Lower lobe of right lung (tissue), 2 donors: ENCODE data around the gene KNTC1. TPM values are rescaled to one million over a fixed set of nuclear protein-coding genes. Genes with fewer than 3 reads are reported as not detected.

Source experiments
- ATAC-seq, 2 donors: fragments of 200-7000 bp; cut with Tn5 transposase; one replicate each; pipeline ENCODE4 v1.9.1; 2020 to 2022; ENCODE audit warnings: mild to moderate bottlenecking in 2 of 2, moderate library complexity in 2 of 2
- DNase-seq: peaks from one replicate; pipeline ENCODE4 v3.0.0-alpha.2; 2020
- H3K27ac ChIP-seq: fragments of 200-600 bp; one replicate; pipeline ENCODE4 v1.8.0; 2022
- H3K27me3 ChIP-seq: fragments of 200-600 bp; one replicate; pipeline ENCODE4 v1.8.0; 2022; ENCODE audit warnings: low read depth
- H3K36me3 ChIP-seq: fragments of 200-600 bp; one replicate; pipeline ENCODE4 v1.8.0; 2022; ENCODE audit warnings: mild to moderate bottlenecking
- H3K4me1 ChIP-seq: fragments of 200-600 bp; one replicate; pipeline ENCODE4 v1.8.0; 2022
- H3K4me3 ChIP-seq: fragments of 200-600 bp; one replicate; pipeline ENCODE4 v1.8.0; 2022; ENCODE audit warnings: mild to moderate bottlenecking
- H3K9me3 ChIP-seq: fragments of 200-600 bp; one replicate; pipeline ENCODE4 v1.8.0; 2022
- CTCF ChIP-seq: fragments of 200-600 bp; IDR thresholded peaks from one replicate; pipeline ENCODE4 v1.8.0; 2022; ENCODE audit warnings: antibody characterized with exemption, mild to moderate bottlenecking
- intact Hi-C: fragments of 100-400 bp; cut with DNase I; formaldehyde crosslinking; loops from one replicate; pipeline ENCODE4 v1.11.0; 2022
- total RNA-seq: library from RNA; stranded (reverse); fragmentation: NEBNext Ultra II Directional; extraction: Animal tissue kit (Norgen Biotek cat#: 25700); gene quantifications from one replicate; pipeline ENCODE4 v1.2.1, GENCODE V29; 2021
- donor health status: DM: no; HTN: yes; CAD: no; lungs with severe emphysema.

The KNTC1 gene
- total RNA-seq, 1 donor from 2014 or later, result 8.7 TPM

GRCh38 chr12:122528992-122529391, 1.9 kb downstream of the KNTC1 start:
- no peak overlapping the region for H3K4me3 ChIP-seq
- H3K27ac ChIP-seq, result no peak overlapping the region
- no peak for TF ChIP-seq CTCF
- ATAC-seq (no peak), DNase-seq (no peak)
- intact Hi-C loops, result no loop called here
- H3K36me3 ChIP-seq, result peaks cover 9% of the 10 kb centered on the region
- H3K4me1 ChIP-seq, result peaks cover 22% of the 10 kb centered on the region
- no peaks in the 10 kb centered on the region for H3K9me3 ChIP-seq
- H3K27me3 ChIP-seq, result no peaks in the 10 kb centered on the region

- ATAC-seq, result no peak
Observed at GRCh38 chr12:122533856-122534255, 6.8 kb downstream of the KNTC1 start.

DNA sequence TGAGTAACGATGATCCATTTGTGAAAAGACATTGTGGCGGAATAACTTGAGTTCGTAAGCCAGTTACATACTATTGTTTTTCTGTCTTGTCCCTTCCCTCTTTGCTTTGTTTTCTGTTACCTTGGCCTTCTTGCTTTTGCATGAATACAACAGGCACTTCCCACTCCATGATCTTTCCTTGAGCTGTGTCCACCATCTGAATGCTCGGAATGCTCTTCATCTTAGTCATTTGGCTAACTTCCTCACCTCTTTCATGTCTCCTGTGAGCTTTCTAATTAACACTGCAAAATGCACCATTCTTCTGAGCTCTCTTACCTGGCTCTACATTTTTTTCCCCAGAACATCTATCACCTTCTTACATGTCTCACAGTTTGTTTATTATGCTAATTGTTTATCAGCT, 10.0 kb downstream of the KNTC1 start:
- TF ChIP-seq CTCF, result no peak
- no peak overlapping the region for H3K27ac ChIP-seq

More at GRCh38 chr12:122533856-122534255, 6.8 kb downstream of the KNTC1 start:
- no peak for TF ChIP-seq CTCF
- intact Hi-C loops, result no loop called here
- no peak for DNase-seq
- no peaks in the 10 kb centered on the region for H3K27me3 ChIP-seq
- no peaks in the 10 kb centered on the region for H3K9me3 ChIP-seq
- peaks cover 6% of the 10 kb centered on the region for H3K36me3 ChIP-seq
- no peaks in the 10 kb centered on the region for H3K4me1 ChIP-seq
- H3K4me3 ChIP-seq, result no peak overlapping the region
- no peak overlapping the region for H3K27ac ChIP-seq

DNA sequence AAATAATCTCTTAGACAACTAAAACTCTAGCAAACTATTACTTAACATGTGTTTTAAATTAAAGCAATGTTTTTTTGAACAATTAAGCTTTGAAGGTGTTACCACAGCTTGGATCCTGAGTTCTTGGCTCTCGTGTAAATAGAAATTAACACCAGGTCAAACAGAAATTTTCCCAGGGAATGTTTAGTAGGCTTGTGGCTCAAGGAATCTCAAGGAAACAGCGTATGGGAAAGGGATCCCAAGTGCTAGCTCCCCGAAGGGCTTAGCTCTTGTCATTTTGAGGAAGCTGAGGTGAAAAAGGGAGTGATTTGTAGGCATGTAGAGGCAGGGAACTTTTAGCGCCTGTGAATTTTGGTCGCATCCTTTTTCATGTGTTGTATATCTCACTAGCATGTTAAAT, 11.4 kb downstream of the KNTC1 start:
- ATAC-seq (no peak), DNase-seq (no peak)
- Histone ChIP-seq H3K27me3 (no peaks in the 10 kb centered on the region), H3K4me1 (no peaks in the 10 kb centered on the region), H3K27ac (no peak overlapping the region), H3K9me3 (no peaks in the 10 kb centered on the region), H3K4me3 (no peak overlapping the region), H3K36me3 (peaks cover 21% of the 10 kb centered on the region)
- intact Hi-C loops, result no loop called here
- TF ChIP-seq CTCF, result no peak

More for the DNA sequence above, 10.0 kb downstream of the KNTC1 start:
- Histone ChIP-seq H3K4me1 (no peaks in the 10 kb centered on the region), H3K4me3 (no peak overlapping the region), H3K27me3 (no peaks in the 10 kb centered on the region), H3K36me3 (peaks cover 16% of the 10 kb centered on the region), H3K9me3 (no peaks in the 10 kb centered on the region)
- intact Hi-C loops, result no loop called here
- ATAC-seq (no peak), DNase-seq (no peak)

GRCh38 chr12:122544537-122544936, 17.5 kb downstream of the KNTC1 start:
- TF ChIP-seq CTCF, result no peak
- intact Hi-C loops, result no loop called here
- Histone ChIP-seq H3K4me1 (no peaks in the 10 kb centered on the region), H3K36me3 (peaks cover 43% of the 10 kb centered on the region), H3K27me3 (no peaks in the 10 kb centered on the region), H3K27ac (no peak overlapping the region), H3K9me3 (no peaks in the 10 kb centered on the region), H3K4me3 (no peak overlapping the region)
- ATAC-seq (no peak), DNase-seq (no peak)

- intact Hi-C loops, result no loop called here
- Histone ChIP-seq H3K9me3 (no peaks in the 10 kb centered on the region), H3K36me3 (peaks cover 49% of the 10 kb centered on the region), H3K4me3 (no peak overlapping the region), H3K27ac (no peak overlapping the region), H3K27me3 (no peaks in the 10 kb centered on the region), H3K4me1 (no peaks in the 10 kb centered on the region)
- DNase-seq (no peak), ATAC-seq (no peak)
- no peak for TF ChIP-seq CTCF
Observed at GRCh38 chr12:122545855-122546254, 18.8 kb downstream of the KNTC1 start.
